Endothelial cell of umbilical vein (primary cell): ENCODE data around the gene SPEN. TPM values are rescaled to one million over a fixed set of nuclear protein-coding genes. Genes with fewer than 3 reads are reported as not detected.

Experiments used
- BruUV-seq: library from RNA; stranded (reverse); fragments of 400-500 nt; replicated peaks from 2 replicates; lab custom pipeline; 2021; lab: Mats Ljungman, UMichigan
- CTCF ChIA-PET: fragments of 300-600, 350-600 bp; sonication (Branson Sonifier 250); formaldehyde crosslinking; loops from one replicate; lab custom pipeline; 2021; ENCODE audit warnings: antibody characterized with exemption, inconsistent platforms; lab: Charles Lee
- POLR2A ChIA-PET: fragments of 300-600, 350-600 bp; sonication (Branson Sonifier 250); formaldehyde crosslinking; loops from one replicate; lab custom pipeline; 2021; ENCODE audit warnings: antibody characterized with exemption, inconsistent platforms; lab: Charles Lee
- DNase-seq: peaks from one replicate; pipeline ENCODE4 v3.0.0-alpha.2; 2011; ENCODE audit warnings: low read depth, low spot score
- FAIRE-seq: peaks from 2 replicates; lab custom pipeline; 2011; peaks lifted over from hg19 to GRCh38; lab: Jason Lieb, UNC
- H2AFZ ChIP-seq: 2 replicates; pipeline ENCODE4 v1.6.0; 2012; ENCODE audit warnings: low read depth, low read length, control low read depth, inconsistent platforms
- H3K27ac ChIP-seq: 2 replicates; pipeline ENCODE4 v1.5.1; 2011; ENCODE audit warnings: low read depth, mild to moderate bottlenecking, control low read depth, low read length, moderate library complexity; ENCODE audit not compliant: insufficient read depth
- H3K27me3 ChIP-seq, 2 experiments: 2 replicates each; pipeline versions ENCODE4 v1.6.0 to v1.6.1; 2011; ENCODE audit warnings: low read length in 2 of 2, mixed read lengths in 1 of 2; ENCODE audit not compliant: control insufficient read depth in 2 of 2, insufficient read depth in 2 of 2
- H3K36me3 ChIP-seq, 2 experiments: 2 replicates in 1 of 2; 3 replicates in 1 of 2; pipeline ENCODE4 v1.5.1; 2011; ENCODE audit warnings: low read length in 2 of 2, mild to moderate bottlenecking in 1 of 2, moderate library complexity in 1 of 2; ENCODE audit not compliant: control insufficient read depth in 2 of 2, insufficient read depth in 2 of 2; ENCODE audit errors: extremely low read depth in 1 of 2
- H3K4me1 ChIP-seq: 3 replicates; pipeline ENCODE4 v1.5.1; 2011; ENCODE audit warnings: mild to moderate bottlenecking, low read length; ENCODE audit not compliant: control insufficient read depth, insufficient read depth; ENCODE audit errors: extremely low read depth
- H3K4me2 ChIP-seq: 2 replicates; pipeline ENCODE4 v1.6.1; 2011; ENCODE audit warnings: low read length, control low read depth, mixed read lengths; ENCODE audit not compliant: insufficient read depth
- H3K4me3 ChIP-seq, 3 experiments: fragments of 200-600 bp in 1 of 3; sonication (generic), shearing (Covaris generic) in 1 of 3; replicated peaks in 1 of 3; 2 replicates each; pipeline ENCODE4 v1.5.1; 2011 to 2016; ENCODE audit warnings: control low read depth in 3 of 3, low read length in 3 of 3, mild to moderate bottlenecking in 2 of 3, inconsistent platforms in 1 of 3, low read depth in 1 of 3, moderate library complexity in 1 of 3; ENCODE audit not compliant: insufficient read depth in 1 of 3
- H3K79me2 ChIP-seq: 2 replicates; pipeline ENCODE4 v1.6.0; 2012; ENCODE audit warnings: low read length, inconsistent platforms; ENCODE audit not compliant: control insufficient read depth, insufficient read depth
- H3K9ac ChIP-seq: replicated peaks from 2 replicates; pipeline ENCODE3; 2011; ENCODE audit warnings: low read length, control low read depth; ENCODE audit not compliant: insufficient read depth; ENCODE audit errors: extremely low read depth
- H3K9me1 ChIP-seq: replicated peaks from 3 replicates; pipeline ENCODE4 v1.6.0; 2011; ENCODE audit warnings: mild to moderate bottlenecking, low read length; ENCODE audit not compliant: control insufficient read depth, insufficient read depth; ENCODE audit errors: extremely low read depth
- H3K9me3 ChIP-seq: replicated peaks from 2 replicates; pipeline ENCODE4 v1.5.1; 2012; ENCODE audit warnings: low read length, inconsistent platforms; ENCODE audit not compliant: control insufficient read depth, insufficient read depth
- H4K20me1 ChIP-seq: replicated peaks from 2 replicates; pipeline ENCODE3; 2011; ENCODE audit warnings: mild to moderate bottlenecking, low read length; ENCODE audit not compliant: control insufficient read depth, insufficient read depth; ENCODE audit errors: extremely low read depth
- CTCF ChIP-seq, 2 donors: IDR thresholded peaks; 1 replicate in 1 of 2; 2 replicates in 1 of 2; pipeline ENCODE4 v1.5.1; 2011; ENCODE audit warnings: low read length in 2 of 2, mild to moderate bottlenecking in 2 of 2, moderate library complexity in 2 of 2, control low read depth in 1 of 2, inconsistent platforms in 1 of 2, low read depth in 1 of 2; ENCODE audit not compliant: insufficient read depth in 1 of 2; ENCODE audit errors: extremely low read depth in 1 of 2
- EZH2 ChIP-seq: IDR thresholded peaks from 2 replicates; pipeline ENCODE4 v1.6.1; 2012; ENCODE audit warnings: borderline replicate concordance, low read depth, mild to moderate bottlenecking, moderate library complexity, low read length, inconsistent platforms; ENCODE audit not compliant: severe bottlenecking
- FOS ChIP-seq: IDR thresholded peaks from 2 replicates; pipeline ENCODE4 v1.6.1; 2011; ENCODE audit warnings: mild to moderate bottlenecking, low read length, moderate library complexity, borderline replicate concordance; ENCODE audit not compliant: insufficient read depth
- GATA2 ChIP-seq: IDR thresholded peaks from 2 replicates; pipeline ENCODE4 v1.7.0; 2011; ENCODE audit warnings: low read depth, mild to moderate bottlenecking, moderate library complexity, mixed read lengths, low read length; ENCODE audit not compliant: insufficient read length, insufficient read depth
- JUN ChIP-seq: IDR thresholded peaks from 2 replicates; pipeline ENCODE4 v1.6.1; 2011; ENCODE audit warnings: borderline replicate concordance, low read depth; ENCODE audit not compliant: insufficient read length, insufficient read depth
- MAX ChIP-seq: IDR thresholded peaks from 2 replicates; pipeline ENCODE4 v1.6.1; 2011; ENCODE audit not compliant: insufficient read depth, insufficient read length
- MYC ChIP-seq: IDR thresholded peaks from one replicate; pipeline ENCODE4 v1.6.1; 2011; ENCODE audit warnings: mild to moderate bottlenecking, low read depth, low read length
- POLR2A ChIP-seq: IDR thresholded peaks from 2 replicates; pipeline ENCODE4 v1.6.1; 2012; ENCODE audit warnings: low read depth, mild to moderate bottlenecking, control low read depth, low read length
- POLR2AphosphoS5 ChIP-seq: IDR thresholded peaks from 2 replicates; pipeline ENCODE4 v1.6.1; 2012; ENCODE audit warnings: low read depth, mild to moderate bottlenecking, control low read depth, low read length, moderate library complexity; ENCODE audit not compliant: insufficient read depth
- dilution Hi-C: fragments of 300-500 bp; cut with MboI; formaldehyde crosslinking; loops from one replicate; pipeline ENCODE4 v1.15.0; 2019; ENCODE audit warnings: low sequenced_read_pairs; ENCODE audit not compliant: extremely low pct_ligation_motif_present
- intact Hi-C: fragments of 100-400 bp; cut with micrococcal nuclease; formaldehyde crosslinking; loops from one replicate; pipeline ENCODE4 v1.10.0; 2022
- polyA plus RNA-seq, 4 experiments: library from polyadenylated mRNA; depleted of rRNA in 3 of 4; stranded (reverse) in 3 of 4; unstranded in 1 of 4; fragments of >200 nt; gene quantifications; 2 replicates each; pipeline versions ENCODE4 v1.2.1 to v1.2.3, GENCODE V29; 2011 to 2012; ENCODE audit warnings: missing spikeins in 1 of 4
- total RNA-seq: library from RNA; stranded (reverse); gene quantifications from 2 replicates; pipeline ENCODE4 v1.2.3, GENCODE V29; 2021

The SPEN gene
- total and polyA plus RNA-seq, 2 donors (not counting 3 experiments of a cell fraction or from before 2014, with no cell fraction given), result 9.3 to 44.4 TPM

- H3K79me2 ChIP-seq, result peaks cover 91% of the 10 kb centered on the region
- intact Hi-C loops, result no loop called here
- H3K4me2 ChIP-seq, result no peak overlapping the region
- H3K27me3 ChIP-seq, result no peaks in the 10 kb centered on the region
- ChIA-PET CTCF (no interaction called here), POLR2A (no interaction called here)
- DNase-seq (no peak), FAIRE-seq (no peak)
- H3K27ac ChIP-seq, result no peak overlapping the region
- H4K20me1 ChIP-seq, result peaks cover 3% of the 10 kb centered on the region
- dilution Hi-C loops, result no loop called here
- no peak overlapping the region for H2AFZ ChIP-seq
- no peaks in the 10 kb centered on the region for H3K36me3 ChIP-seq
- no TSS peak for BruUV-seq
- TF ChIP-seq POLR2A (no peak), MYC (no peak), EZH2 (no peak), POLR2AphosphoS5 (no peak), JUN (no peak), FOS (no peak), GATA2 (no peak), CTCF (IDR thresholded peaks at IDR 0.05; ENCODE audit: extremely low read depth in 1 of 2, insufficient read depth in 1 of 2, low read depth in 1 of 2, low read length in 2 of 2) (no peak), MAX (no peak)
- no peak overlapping the region for H3K9ac ChIP-seq
- peaks cover 3% of the 10 kb centered on the region for H3K4me1 ChIP-seq
- H3K9me3 ChIP-seq, result no peaks in the 10 kb centered on the region
- H3K9me1 ChIP-seq, result no peaks in the 10 kb centered on the region
- H3K4me3 ChIP-seq, result no peak overlapping the region
These were observed 9.4 kb downstream of the SPEN start for GRCh38 chr1:15856888-15857287.
